Choroid plexus epithelial cell (primary cell): ENCODE measurements around the gene MSRB1.
"Not testable (repeated sequence)": the region's sequence is repeated elsewhere in the genome, so short reads cannot be mapped to it uniquely, and the experiment has no call there.

Source experiments
- DNase-seq: peaks from one replicate; pipeline ENCODE4 v3.0.0-alpha.2; 2010; ENCODE audit warnings: low read depth
- H3K4me3 ChIP-seq: 2 replicates; pipeline ENCODE4 v1.5.1; 2011; ENCODE audit warnings: low read depth, mild to moderate bottlenecking, control low read depth, low read length, moderate library complexity
- CTCF ChIP-seq: conservative IDR thresholded peaks from 2 replicates; pipeline ENCODE4 v1.5.1; 2011; ENCODE audit warnings: low read depth, mild to moderate bottlenecking, control low read depth, inconsistent platforms, low read length, moderate library complexity

MSRB1 gene

GRCh38 chr16:1940273-1941161, 2.5 kb downstream of the MSRB1 start:
- TF ChIP-seq CTCF, result no peak
- no peak for DNase-seq
- H3K4me3 ChIP-seq, result no peak overlapping the region

GRCh38 chr16:1939833-1940232, 3.2 kb downstream of the MSRB1 start:
- not testable (repeated sequence) for H3K4me3 ChIP-seq, DNase-seq

GRCh38 chr16:1938910-1939309, 4.1 kb downstream of the MSRB1 start:
- no peak for DNase-seq
- H3K4me3 ChIP-seq, result no peak overlapping the region
- TF ChIP-seq CTCF, result no peak

- H3K4me3 ChIP-seq, result no peak overlapping the region
- TF ChIP-seq CTCF, result no peak
- no peak for DNase-seq
Measured at GRCh38 chr16:1938316-1938715, 4.7 kb downstream of the MSRB1 start.

- no peak for DNase-seq
- TF ChIP-seq CTCF, result no peak
- no peak overlapping the region for H3K4me3 ChIP-seq
Measured at GRCh38 chr16:1936945-1937479, 6.0 kb downstream of the MSRB1 start.

GRCh38 chr16:1933097-1933661, 9.8 kb downstream of the MSRB1 start:
- TF ChIP-seq CTCF, result no peak
- no peak overlapping the region for H3K4me3 ChIP-seq
- DNase-seq, result no peak

- TF ChIP-seq CTCF, result peak; percentile 30
- no peak overlapping the region for H3K4me3 ChIP-seq
- DNase-seq, result peak; percentile 30
Measured at GRCh38 chr16:1932050-1933028, 10.7 kb downstream of the MSRB1 start.
